ENCODE data around the gene KBTBD12.
"Not testable (repeated sequence)": the region's sequence is repeated elsewhere in the genome, so short reads cannot be mapped to it uniquely, and the experiment has no call there.

The KBTBD12 gene, protein sequence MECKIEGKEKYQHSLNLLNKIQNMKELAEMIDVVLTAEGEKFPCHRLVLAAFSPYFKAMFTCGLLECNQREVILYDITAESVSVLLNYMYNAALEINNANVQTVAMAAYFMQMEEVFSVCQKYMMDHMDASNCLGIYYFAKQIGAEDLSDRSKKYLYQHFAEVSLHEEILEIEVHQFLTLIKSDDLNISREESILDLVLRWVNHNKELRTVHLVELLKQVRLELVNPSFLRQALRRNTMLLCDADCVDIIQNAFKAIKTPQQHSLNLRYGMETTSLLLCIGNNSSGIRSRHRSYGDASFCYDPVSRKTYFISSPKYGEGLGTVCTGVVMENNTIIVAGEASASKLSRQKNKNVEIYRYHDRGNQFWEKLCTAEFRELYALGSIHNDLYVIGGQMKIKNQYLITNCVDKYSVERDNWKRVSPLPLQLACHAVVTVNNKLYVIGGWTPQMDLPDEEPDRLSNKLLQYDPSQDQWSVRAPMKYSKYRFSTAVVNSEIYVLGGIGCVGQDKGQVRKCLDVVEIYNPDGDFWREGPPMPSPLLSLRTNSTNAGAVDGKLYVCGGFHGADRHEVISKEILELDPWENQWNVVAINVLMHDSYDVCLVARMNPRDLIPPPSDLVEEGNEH

DNA sequence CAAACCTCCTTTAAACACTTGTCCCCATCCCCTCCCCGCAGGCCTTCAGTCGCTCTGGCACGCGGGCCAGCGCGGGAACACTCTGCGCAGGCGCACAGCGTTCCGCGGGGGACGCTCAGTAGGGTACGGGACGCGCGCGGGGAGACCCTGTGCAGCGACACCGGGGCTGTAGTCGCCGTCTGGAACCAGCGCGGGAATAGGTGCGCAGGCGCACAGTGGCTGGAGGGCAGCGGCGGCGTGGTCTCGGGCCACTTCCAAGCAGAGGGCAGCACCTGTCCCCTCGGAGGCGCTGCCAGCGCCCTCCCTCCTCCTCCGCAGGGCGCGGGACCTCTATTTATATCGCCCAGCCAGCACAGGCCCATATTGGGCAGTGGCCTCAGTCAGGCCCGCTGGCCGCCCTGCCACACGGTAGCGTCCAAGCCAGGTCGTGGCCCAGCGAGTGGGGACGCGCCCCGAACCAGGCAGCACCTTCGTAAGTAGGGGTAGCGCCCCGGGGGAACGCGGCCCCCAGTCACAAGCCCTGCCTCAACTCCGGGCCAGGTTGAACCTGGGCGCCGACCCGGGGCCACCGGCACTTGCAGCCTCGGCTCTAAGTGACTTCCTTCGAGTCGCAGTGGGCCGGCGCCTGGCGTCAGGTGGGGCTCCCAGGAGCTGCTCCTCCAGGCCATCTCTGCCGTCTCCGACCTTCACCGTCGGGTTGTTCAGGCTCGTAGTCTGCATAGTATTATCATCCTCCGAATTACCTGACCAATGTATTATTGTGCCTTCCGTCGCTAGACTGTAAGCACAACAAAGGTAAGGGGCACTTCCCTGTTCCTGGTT is at the start of gene KBTBD12:
Gene KBTBD12 (plus strand): TSS at position 118 of the 822 bp plus-strand sequence. CDS start 7,830 bp downstream, outside the sequence.
- no peak for DNase-seq (ENCODE audit: low read depth in 3 of 3, low spot score in 1 of 3)

DNA sequence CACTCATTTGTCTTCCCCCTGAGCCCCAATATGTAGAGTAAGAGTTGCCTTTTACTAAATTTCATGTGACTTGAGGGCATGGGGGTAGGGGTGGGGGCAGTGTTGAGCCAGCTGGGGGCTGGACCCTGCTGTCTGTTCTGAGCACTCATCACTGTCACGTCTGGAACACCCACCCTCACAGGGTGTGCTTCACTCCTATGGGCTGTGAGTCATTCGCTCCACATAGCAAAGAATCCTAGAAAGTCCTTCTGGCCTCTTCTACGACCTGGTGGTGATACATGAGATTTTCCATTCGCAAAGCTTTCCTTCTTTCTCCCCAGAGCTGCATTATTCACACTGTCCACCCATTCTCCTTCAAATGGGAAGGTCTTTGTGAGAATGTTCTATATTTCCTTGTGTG is 49.1 kb upstream of the KBTBD12 start:
- no peak for DNase-seq (ENCODE audit: low read depth in 3 of 3, low spot score in 1 of 3)

DNA sequence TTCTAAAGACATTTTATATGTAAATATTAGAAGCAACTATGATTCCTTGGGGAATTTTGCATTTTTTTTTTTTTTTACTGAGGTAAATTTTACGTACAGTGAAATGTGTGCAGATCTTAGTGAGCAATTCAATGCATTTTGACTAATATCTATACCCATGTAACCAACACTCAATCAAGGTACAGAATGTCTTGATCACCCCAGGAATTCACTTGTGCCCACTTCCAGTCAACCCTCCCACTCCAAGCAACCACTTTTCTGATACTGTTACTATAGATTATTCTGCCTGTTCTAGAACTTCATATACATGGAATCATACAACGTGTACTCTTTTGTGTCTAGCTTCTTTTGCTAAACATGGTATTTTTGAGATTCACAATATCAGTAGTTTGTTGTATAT is 47.6 kb upstream of the KBTBD12 start:
- DNase-seq (ENCODE audit: low read depth in 3 of 3, low spot score in 1 of 3) = no peak

DNA sequence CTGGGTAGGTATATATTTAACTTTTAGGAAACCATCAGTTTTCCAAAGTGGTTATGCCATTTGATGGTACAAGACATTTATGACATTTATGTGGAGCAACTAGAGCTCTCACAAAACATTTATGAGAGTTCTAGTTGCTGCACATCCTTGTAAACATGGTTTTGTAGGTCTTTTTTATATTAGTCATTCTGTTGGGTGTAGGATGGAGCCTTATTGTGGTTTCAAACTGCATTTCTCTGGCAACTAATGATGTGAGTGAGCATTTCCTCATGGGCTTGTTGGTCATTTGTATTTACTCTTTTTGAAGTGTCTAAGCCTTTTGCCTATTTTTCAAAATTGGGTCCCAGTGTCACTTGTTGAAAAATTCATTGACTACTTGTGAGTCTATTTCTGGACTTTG is 47.0 kb upstream of the KBTBD12 start:
- DNase-seq (ENCODE audit: low read depth in 3 of 3, low spot score in 1 of 3) = no peak

DNA sequence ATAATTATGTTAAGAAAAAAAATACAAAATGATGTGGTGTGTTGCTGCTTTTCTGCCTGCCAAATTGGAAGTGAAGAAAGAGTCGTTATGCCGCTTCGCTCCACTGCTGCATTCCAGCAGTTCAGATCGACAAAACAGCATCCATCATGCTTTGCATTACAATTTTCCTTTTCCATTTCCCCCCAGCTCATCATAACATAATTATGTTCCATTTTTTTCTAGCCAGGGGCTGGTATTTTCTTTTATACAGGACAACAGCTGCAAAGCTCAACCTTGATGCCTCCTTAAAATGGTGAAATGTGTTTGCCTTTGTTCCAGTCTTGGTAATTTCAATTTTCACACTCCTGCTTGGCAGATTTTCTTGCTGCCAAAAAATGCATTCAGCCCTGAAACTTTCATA is 44.9 kb upstream of the KBTBD12 start:
- no peak for DNase-seq (ENCODE audit: low read depth in 3 of 3, low spot score in 1 of 3)

DNA sequence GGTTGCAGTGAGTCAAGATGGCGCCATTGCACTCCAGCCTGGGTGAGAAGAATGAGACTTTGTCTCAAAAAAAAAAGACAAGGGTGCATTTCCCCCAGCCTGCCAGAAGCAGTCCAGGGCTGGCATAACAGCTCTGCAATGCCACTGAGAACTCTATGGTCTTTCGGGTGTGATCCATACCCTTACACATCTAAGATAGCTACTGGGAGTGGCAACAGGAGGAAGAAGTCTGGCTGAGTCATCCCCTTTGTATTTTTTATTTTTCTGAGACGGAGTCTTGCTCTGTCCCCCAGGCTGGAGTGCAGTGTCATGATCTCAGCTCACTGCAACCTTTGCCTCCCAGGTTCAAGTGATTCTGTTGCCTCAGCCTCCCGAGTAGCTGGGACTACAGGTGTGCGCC is 40.9 kb upstream of the KBTBD12 start:
- DNase-seq (ENCODE audit: low read depth in 3 of 3, low spot score in 1 of 3) = not testable (repeated sequence)

DNA sequence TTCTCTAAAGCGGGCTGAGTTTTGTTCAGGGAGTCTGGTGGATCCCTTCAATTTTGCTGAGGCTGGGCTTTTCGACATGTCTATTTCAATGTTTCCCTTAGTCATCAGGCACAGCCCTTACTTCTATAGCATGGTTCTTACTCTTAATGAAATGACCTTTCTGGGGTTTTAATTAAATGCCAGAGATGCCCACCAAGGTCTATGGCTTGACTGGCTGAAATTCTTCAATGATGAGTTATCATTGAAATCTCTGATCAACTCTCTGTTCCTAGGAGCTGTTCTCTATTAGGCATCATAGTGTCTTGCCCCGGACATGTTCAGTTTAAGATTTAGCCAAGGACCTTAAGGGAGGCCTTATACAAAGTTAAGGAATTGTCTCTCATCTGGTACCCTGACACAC is 33.4 kb upstream of the KBTBD12 start:
- no peak for DNase-seq (ENCODE audit: low read depth in 3 of 3, low spot score in 1 of 3)

DNA sequence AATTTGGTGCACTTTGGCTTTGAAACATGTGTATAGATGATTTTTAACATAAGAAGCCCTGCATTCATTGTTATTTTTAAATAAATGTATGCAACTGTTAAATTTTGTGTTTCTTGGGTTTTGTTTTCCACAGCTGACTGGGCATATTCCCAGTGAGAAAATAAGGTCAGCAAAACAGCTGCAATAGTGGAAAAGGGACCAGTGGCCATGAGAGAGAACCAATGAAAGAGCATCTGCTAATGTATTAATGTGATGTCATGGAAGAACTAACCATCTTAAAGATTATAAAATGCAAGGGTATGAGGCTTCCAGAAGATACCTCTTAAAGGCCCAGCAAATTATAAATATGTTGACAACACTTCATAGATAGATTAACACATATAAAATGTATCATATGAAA is 31.0 kb upstream of the KBTBD12 start:
- DNase-seq (ENCODE audit: low read depth in 3 of 3, low spot score in 1 of 3) = no peak

DNA sequence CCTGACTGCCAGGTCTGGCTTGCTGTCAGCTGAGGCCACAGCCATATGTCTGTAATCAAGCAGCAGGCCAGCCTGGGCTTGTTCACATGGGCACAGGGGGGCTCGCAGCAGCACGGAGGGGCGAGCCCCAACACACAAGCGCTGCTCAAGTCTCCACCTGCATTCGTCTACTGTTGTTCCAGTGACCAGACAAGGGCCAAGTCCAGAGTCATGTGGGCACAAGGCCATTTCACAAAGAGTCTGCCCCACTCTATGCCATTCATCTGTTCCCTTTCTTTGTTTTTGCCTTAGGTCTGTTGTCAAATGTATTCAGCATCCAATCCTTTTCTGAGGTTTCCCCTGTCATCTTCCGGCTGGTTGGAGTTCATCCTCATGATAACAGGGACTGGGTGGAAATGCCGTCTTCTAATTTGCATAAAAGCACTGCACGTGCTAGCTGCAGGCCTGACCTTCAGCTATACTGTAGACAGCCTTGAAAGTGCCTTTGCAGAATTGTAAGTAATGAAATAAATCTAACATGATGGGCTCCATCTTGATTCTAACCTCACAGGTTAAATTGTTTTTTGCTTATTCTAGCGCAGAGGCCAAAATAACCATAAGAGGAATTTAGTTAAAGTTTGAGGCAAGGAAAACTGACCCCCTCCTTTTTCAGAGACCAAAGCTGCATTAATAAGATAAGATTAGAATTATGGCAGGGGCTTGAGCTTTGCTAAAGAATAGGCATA is 28.6 kb upstream of the KBTBD12 start:
- DNase-seq (ENCODE audit: low read depth in 3 of 3, low spot score in 1 of 3) = no peak

DNA sequence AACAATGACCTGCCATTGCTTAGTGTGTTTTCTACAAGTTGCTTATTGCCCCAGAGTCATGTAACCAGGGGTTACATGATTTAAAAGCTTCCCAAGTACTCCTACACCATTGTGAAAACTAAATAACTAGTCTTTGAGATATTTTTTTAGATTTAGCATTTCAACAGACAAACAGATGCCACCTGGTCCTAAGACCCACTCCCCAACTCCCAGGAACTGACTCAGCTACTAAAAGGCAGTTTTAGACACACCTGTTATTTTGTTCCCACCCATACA is 28.1 kb upstream of the KBTBD12 start:
- no peak for DNase-seq (ENCODE audit: low read depth in 3 of 3, low spot score in 1 of 3)

DNA sequence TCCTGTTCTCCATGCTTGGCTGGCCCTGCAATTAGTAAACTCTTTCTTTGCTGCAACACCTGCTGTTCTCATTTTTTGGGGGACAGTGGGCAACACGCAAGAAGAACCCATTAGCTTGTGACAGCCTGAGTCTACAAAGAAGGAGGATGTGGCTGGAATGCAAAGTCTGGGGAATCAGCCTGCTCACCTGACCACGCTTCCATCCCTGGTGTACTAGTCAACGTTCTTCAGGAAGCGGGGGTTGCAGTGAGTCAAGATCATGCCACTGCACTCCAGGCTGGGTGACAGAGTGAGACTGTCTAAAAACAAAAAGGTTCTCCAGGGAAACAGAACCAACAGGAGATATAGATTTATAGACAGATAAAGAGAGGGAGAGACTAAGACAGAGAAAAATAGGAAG is 27.7 kb upstream of the KBTBD12 start:
- no peak for DNase-seq (ENCODE audit: low read depth in 3 of 3, low spot score in 1 of 3)

DNA sequence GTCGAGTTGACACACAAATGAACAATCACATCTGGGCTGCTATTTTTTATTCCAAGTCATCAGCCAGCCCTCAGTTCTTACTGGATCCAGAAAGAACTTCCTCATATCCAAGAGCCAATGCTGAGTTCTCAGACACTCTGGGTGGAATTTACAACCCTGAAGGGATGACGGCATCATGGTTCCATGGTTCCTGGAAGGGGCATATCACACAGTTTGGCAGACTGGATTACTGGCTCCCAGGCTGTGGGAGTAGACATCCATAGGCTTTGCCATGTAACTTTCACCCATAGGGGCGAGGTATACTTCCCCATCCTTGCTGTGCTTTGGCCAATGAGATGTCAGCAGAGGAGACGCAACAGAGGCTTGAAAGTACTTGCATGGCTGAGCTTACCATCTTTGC is 26.9 kb upstream of the KBTBD12 start:
- no peak for DNase-seq (ENCODE audit: low read depth in 3 of 3, low spot score in 1 of 3)

DNA sequence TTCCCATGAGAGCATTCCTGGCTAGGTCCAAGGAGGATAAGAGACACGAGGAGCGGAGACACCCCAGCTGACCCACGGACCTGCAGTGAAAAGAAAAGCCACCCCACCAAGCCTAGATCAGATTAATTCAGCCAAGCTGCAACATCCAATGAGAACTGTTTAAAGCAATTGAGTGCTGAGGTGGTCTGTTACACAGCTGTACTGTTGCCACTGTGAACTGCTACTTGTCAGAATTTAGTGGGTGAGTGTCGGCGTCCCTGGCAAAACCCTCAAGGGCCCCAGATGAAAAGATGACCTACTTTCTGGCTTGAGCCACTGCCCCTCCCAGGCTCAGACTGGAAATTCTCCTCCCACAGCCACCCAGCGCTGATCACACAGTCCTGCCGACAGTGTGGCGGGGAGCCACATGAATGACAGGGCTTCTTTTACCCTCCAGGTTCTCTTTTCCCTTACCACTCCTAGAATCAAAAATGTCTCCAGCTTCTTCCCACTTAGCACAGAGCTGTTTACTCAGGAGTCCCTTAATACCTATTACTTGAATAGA is 26.4 kb upstream of the KBTBD12 start:
- no peak for DNase-seq (ENCODE audit: low read depth in 3 of 3, low spot score in 1 of 3)

DNA sequence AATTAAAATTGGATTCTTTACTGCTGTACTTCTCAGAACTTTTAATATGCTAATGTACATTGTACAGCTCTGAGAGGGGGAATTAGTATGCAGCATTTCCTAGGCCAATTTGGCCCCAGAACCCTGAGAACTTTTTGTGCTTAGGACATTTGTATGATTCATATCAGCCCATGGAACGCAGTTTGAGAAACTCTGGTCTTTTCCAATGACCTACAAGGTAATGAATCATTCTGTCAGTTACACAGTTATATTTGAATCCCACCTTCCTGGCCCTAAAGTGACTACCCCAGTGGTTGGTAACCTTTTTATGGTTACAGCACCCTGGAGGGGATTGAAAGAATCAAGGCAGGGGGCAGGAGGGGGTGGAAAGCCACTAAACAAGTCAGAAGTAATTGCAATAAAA is 25.6 kb upstream of the KBTBD12 start:
- DNase-seq (ENCODE audit: low read depth in 3 of 3, low spot score in 1 of 3) = no peak

DNA sequence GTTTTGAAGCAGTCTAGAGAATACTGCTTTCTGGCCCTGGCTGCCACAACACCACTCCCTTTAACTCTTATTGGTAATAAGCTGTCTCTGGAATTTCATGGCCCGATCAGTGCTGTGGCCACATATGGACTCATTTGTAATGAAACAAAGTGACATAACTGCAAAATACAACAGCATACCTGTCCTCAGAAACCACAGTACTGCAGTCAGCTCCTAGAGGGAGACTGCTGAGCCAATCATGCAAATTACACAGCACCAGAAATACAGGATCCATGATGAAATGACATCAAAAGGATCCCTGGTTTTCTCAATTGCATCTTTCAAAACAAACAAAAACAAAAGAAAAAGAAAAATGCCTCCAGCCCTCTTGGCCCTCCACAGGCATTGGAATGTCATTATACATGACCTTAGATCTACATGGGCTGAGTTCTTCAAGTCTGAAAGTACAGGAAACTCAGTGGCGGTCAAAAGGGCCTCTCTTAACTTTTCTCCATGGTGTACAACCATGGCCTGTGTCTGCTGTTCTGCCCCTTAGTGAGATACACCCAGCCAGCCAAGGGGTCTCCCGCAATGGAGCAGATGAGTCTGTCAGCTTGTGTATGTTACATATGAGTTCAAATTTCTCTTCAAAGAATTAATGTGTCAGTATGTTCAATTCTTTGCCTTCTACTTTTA is 24.9 kb upstream of the KBTBD12 start:
- no peak for DNase-seq (ENCODE audit: low read depth in 3 of 3, low spot score in 1 of 3)

DNA sequence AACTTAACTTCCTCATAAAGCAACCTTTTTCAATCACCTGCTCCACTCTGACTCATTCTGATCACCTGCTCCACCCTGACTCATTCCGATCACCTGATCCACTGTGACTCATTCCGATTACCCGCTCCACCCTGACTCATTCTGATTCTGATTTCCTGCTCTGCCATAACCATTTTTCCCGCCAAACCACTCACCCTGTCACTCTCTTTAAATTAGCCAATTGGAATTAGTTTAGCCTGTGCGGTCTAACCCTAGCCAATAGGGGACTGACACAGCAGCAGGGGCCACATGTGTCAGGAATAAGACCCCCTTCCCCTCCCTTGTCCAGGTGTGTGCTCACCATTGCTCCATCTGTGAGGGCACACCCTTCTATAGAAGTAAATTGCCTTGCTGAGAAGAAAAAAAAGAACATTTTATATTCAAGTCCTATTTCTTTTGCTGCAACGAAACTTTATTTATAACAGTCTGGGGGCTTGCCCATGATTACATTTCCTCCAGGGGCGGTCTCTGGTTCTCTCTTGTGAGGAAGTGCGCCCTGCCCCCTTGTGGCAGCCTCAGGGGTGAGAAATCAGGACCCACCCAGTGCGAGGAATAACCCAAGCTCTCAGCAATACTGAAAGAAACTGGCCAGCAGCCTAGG is 24.3 kb upstream of the KBTBD12 start:
- DNase-seq (ENCODE audit: low read depth in 3 of 3, low spot score in 1 of 3) = not testable (repeated sequence)

DNA sequence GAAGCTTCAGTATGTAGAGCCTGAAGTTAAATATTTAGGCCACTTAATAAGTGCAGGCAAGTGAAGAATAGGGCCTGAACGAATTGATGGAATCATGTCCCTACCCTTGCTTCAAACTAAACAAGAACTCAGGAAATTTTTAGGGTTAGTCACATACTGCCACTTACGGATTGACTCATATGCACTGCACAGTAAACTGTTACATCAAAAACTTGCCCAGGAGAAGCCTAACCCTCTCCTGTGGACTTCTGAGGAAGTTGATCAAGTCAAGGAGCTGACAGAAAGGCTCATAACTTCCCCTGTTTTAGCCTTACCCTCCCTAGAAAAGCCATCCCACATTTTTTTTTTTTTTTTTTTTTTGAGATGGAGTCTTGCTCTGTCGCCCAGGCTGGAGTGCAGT is 20.6 kb upstream of the KBTBD12 start:
- DNase-seq (ENCODE audit: low read depth in 3 of 3, low spot score in 1 of 3) = no peak

DNA sequence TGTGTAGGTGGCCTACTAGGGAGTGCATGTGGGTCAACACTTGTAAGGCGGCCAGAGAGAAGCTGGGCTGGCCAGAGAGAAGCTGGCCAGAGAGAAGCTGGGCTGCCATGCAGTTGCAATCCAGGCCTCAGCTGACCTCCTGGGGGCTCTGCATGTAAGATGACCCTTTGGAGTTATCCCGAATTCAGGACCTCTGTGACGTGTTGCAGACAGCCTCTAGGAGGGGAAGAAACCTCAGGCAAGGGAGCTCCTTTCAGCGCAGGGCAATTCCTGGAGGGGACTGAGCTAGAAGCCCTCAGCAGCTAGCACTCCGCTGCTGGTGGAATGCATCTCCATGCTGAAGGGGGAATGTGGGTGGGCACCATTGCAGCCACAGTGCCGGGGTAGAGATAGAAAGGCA is 15.8 kb upstream of the KBTBD12 start:
- DNase-seq (ENCODE audit: low read depth in 3 of 3, low spot score in 1 of 3) = no peak

DNA sequence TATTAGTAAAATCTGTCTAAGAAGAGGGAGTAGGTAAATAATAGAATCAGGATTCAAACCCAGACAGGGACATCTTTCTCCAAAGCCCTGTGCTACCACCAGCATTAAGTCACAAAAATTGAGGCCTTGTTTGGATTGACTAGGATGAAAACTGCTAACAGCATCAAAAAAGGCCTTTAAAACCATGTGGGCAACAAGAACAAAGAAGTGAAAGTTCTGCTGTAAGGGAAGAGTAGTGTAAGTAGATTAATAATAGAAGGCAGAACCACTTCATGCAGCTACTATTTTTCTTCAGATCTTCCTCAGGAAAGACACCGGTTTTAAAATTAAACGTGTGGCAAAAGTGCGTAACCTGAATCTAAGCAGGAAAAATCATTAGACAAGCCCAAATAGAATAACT is 15.3 kb upstream of the KBTBD12 start:
- DNase-seq (ENCODE audit: low read depth in 3 of 3, low spot score in 1 of 3) = no peak

DNA sequence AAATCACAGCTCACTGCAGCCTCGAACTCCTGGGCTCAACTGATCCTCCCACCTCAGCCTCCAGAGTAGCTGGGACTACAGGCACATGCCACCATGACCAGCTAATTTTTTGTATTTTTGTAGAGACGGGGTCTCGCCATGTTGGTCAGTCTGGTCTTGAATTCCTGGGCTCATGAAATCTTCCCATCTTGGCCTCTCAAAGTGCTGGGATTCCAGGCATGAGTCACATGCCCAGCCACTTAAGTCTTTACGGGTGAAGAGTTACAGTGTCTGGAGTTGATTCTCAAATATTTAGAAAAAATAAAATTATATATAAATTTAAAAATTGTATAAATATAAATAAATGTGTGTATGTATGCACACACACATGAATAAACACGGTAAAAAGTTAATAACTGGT is 14.5 kb upstream of the KBTBD12 start:
- no peak for DNase-seq (ENCODE audit: low read depth in 3 of 3, low spot score in 1 of 3)

All from stimulated activated CD4-positive, alpha-beta T cell treated with anti-CD3 and anti-CD28 coated beads, TNF-alpha, amount 100 ng/mL, for 1 hour (primary cell).